Sigmoid colon (tissue), 4 donors: ENCODE data around the gene STRADA.

Source experiments
- CTCF ChIP-seq, 4 experiments: fragments of 450-650 bp in 3 of 4; fragments of 200-600 bp in 1 of 4; IDR thresholded peaks; one replicate each; pipeline ENCODE4 v1.5.1; 2016 to 2019; ENCODE audit warnings: antibody characterized with exemption in 4 of 4, mild to moderate bottlenecking in 3 of 4, moderate library complexity in 2 of 4
- EP300 ChIP-seq, 4 donors: sonication (generic); formaldehyde crosslinking; IDR thresholded peaks; one replicate each; pipeline ENCODE4 v1.6.1; 2017; ENCODE audit warnings: antibody characterized with exemption in 4 of 4
- POLR2A ChIP-seq, 2 donors: fragments of 450-650 bp; IDR thresholded peaks; one replicate each; pipeline ENCODE4 v1.6.1; 2016; ENCODE audit warnings: antibody characterized with exemption in 2 of 2, mild to moderate bottlenecking in 2 of 2, moderate library complexity in 2 of 2
- POLR2AphosphoS5 ChIP-seq, 4 donors: sonication (generic); formaldehyde crosslinking; IDR thresholded peaks; one replicate each; pipeline ENCODE4 v1.6.1; 2017; ENCODE audit warnings: antibody characterized with exemption in 4 of 4

- TF ChIP-seq CTCF (IDR thresholded peaks at IDR 0.05) (no peak), POLR2A (IDR thresholded peaks at IDR 0.05) (no peak), EP300 (IDR thresholded peaks at IDR 0.05) (no peak), POLR2AphosphoS5 (IDR thresholded peaks at IDR 0.05) (no peak)
Measured at GRCh38 chr17:63775420-63775819, 33.8 kb upstream of the STRADA start.
